GM23338 (cell line): ENCODE data around the gene AMZ1. TPM values are rescaled to one million over a fixed set of nuclear protein-coding genes. Genes with fewer than 3 reads are reported as not detected.

Source experiments
- ATAC-seq: fragments of 200-7000 bp; cut with Tn5 transposase; 3 replicates; pipeline ENCODE4 v1.9.1; 2020
- DNase-seq: peaks from one replicate; pipeline ENCODE4 v3.0.0-alpha.2; 2015; ENCODE audit warnings: low spot score
- H2AFZ ChIP-seq: fragments of 200-600 bp; sonication (generic); 2 replicates; pipeline ENCODE4 v1.8.0; 2016; ENCODE audit warnings: antibody characterized with exemption, mild to moderate bottlenecking, moderate library complexity
- H3F3A ChIP-seq: fragments of 200-600 bp; sonication (generic); replicated peaks from 2 replicates; pipeline ENCODE4 v1.8.0; 2017; ENCODE audit warnings: antibody characterized with exemption, mixed run types, low read depth
- H3K27ac ChIP-seq: fragments of 200-600 bp; sonication (generic); 2 replicates; pipeline ENCODE4 v1.6.1; 2016; ENCODE audit warnings: low read depth
- H3K27me3 ChIP-seq: fragments of 200-600 bp; sonication (generic); 2 replicates; pipeline ENCODE4 v1.8.0; 2016; ENCODE audit warnings: mild to moderate bottlenecking, mixed run types, moderate library complexity; ENCODE audit not compliant: insufficient read depth
- H3K36me3 ChIP-seq: fragments of 200-600 bp; sonication (generic); 2 replicates; pipeline ENCODE4 v1.8.0; 2016; ENCODE audit warnings: mild to moderate bottlenecking; ENCODE audit not compliant: insufficient read depth
- H3K4me1 ChIP-seq: fragments of 200-600 bp; sonication (generic); 2 replicates; pipeline ENCODE4 v1.8.0; 2016; ENCODE audit warnings: mild to moderate bottlenecking, moderate library complexity; ENCODE audit not compliant: insufficient read depth
- H3K4me2 ChIP-seq: fragments of 200-600 bp; sonication (generic); 2 replicates; pipeline ENCODE4 v1.7.1; 2017; ENCODE audit warnings: mixed run types
- H3K4me3 ChIP-seq: fragments of 200-600 bp; sonication (generic); 2 replicates; pipeline ENCODE4 v1.6.1; 2016; ENCODE audit warnings: mixed run types
- H3K79me2 ChIP-seq: fragments of 200-600 bp; sonication (generic); replicated peaks from 2 replicates; pipeline ENCODE4 v1.8.0; 2017; ENCODE audit warnings: mild to moderate bottlenecking; ENCODE audit not compliant: insufficient read depth
- H3K9me2 ChIP-seq: fragments of 200-600 bp; sonication (generic); 2 replicates; pipeline ENCODE4 v1.8.0; 2017; ENCODE audit not compliant: insufficient read depth
- H4K20me1 ChIP-seq: fragments of 200-600 bp; sonication (generic); replicated peaks from 2 replicates; pipeline ENCODE4 v1.8.0; 2017; ENCODE audit warnings: mild to moderate bottlenecking; ENCODE audit not compliant: insufficient read depth
- H3K27ac Mint-ChIP-seq: 2 replicates; pipeline ENCODE4 v1.8.0; 2020; ENCODE audit warnings: inconsistent platforms, mild to moderate bottlenecking, moderate library complexity, mixed read lengths
- H3K27me3 Mint-ChIP-seq: 3 replicates; pipeline ENCODE4 v1.8.0; 2022; ENCODE audit warnings: low read depth, mild to moderate bottlenecking, moderate library complexity, mixed read lengths, inconsistent platforms; ENCODE audit not compliant: insufficient read depth, poor library complexity
- H3K36me3 Mint-ChIP-seq: 3 replicates; pipeline ENCODE4 v1.8.0; 2021; ENCODE audit warnings: low read depth, mild to moderate bottlenecking, inconsistent platforms, moderate library complexity, mixed read lengths
- H3K4me1 Mint-ChIP-seq: 3 replicates; pipeline ENCODE4 v1.8.0; 2020; ENCODE audit warnings: mild to moderate bottlenecking, inconsistent platforms, mixed read lengths
- H3K4me3 Mint-ChIP-seq: 3 replicates; pipeline ENCODE4 v1.8.0; 2021; ENCODE audit warnings: moderate library complexity, mild to moderate bottlenecking, inconsistent platforms, mixed read lengths
- H3K9me3 Mint-ChIP-seq: 3 replicates; pipeline ENCODE4 v1.8.0; 2020; ENCODE audit warnings: moderate library complexity, mild to moderate bottlenecking, inconsistent platforms, mixed read lengths
- CREB1 ChIP-seq: fragments of 250-450 bp; sonication (Bioruptor Pico); IDR thresholded peaks from 2 replicates; pipeline ENCODE4 v1.5.0; 2020; ENCODE audit warnings: low read depth, mild to moderate bottlenecking, moderate library complexity
- EZH2 ChIP-seq: fragments of 200-600 bp; sonication (generic); IDR thresholded peaks from one replicate; pipeline ENCODE4 v1.8.0; 2017; ENCODE audit warnings: antibody characterized with exemption, mild to moderate bottlenecking, low read depth; ENCODE audit not compliant: unreplicated experiment
- POLR2AphosphoS5 ChIP-seq: IDR thresholded peaks from 2 replicates; pipeline ENCODE4 v1.6.1; 2016; ENCODE audit warnings: antibody characterized with exemption, low read depth
- STAT1 ChIP-seq: IDR thresholded peaks from one replicate; pipeline ENCODE4 v1.6.1; 2016; ENCODE audit warnings: antibody characterized with exemption; ENCODE audit not compliant: unreplicated experiment
- ZNF114 ChIP-seq: fragments of 250-450 bp; sonication (Bioruptor Pico); IDR thresholded peaks from 2 replicates; pipeline ENCODE4 v1.5.0; 2020; ENCODE audit warnings: mild to moderate bottlenecking, moderate library complexity
- ZNF331 ChIP-seq: fragments of 250-450 bp; sonication (Bioruptor Pico); IDR thresholded peaks from 2 replicates; pipeline ENCODE4 v1.5.0; 2020; ENCODE audit warnings: low read depth, mild to moderate bottlenecking, moderate library complexity
- polyA plus RNA-seq: library from polyadenylated mRNA; unstranded; fragments of >200 nt; fragmentation: Nextera tagmentation; extraction: Ambion mirVana; gene quantifications from 2 replicates; pipeline ENCODE4 v1.2.1, GENCODE V29; 2016
- total RNA-seq: library from RNA; depleted of rRNA; stranded (reverse); fragments of >200 nt; shearing (Covaris generic); gene quantifications from 2 replicates; pipeline ENCODE4 v1.2.3, GENCODE V29; 2014
- TF ChIP-seq, protein P1 (sequence below): IDR thresholded peaks from one replicate; pipeline ENCODE4 v1.6.1; 2018; ENCODE audit warnings: antibody characterized with exemption; ENCODE audit not compliant: unreplicated experiment
- TF ChIP-seq, protein P2 (sequence below), 2 experiments: fragments of 200-600 bp in 1 of 2; sonication (generic) in 1 of 2; conservative IDR thresholded peaks; 2 replicates each; pipeline versions ENCODE4 v1.5.1 to v1.6.1; 2016 to 2017; ENCODE audit warnings: antibody characterized with exemption in 2 of 2, low read depth in 2 of 2, mild to moderate bottlenecking in 2 of 2, moderate library complexity in 1 of 2
- TF ChIP-seq, protein P3 (sequence below): IDR thresholded peaks from 2 replicates; pipeline ENCODE4 v1.6.1; 2016; ENCODE audit warnings: antibody characterized with exemption
- TF ChIP-seq, protein P4 (sequence below): fragments of 250-450 bp; sonication (Bioruptor Pico); IDR thresholded peaks from 2 replicates; pipeline ENCODE4 v1.5.0; 2020; ENCODE audit warnings: mild to moderate bottlenecking, moderate library complexity

The AMZ1 gene
- total and polyA plus RNA-seq, 2 experiments from 2014 or later, result 0.73 to 4.5 TPM

DNA sequence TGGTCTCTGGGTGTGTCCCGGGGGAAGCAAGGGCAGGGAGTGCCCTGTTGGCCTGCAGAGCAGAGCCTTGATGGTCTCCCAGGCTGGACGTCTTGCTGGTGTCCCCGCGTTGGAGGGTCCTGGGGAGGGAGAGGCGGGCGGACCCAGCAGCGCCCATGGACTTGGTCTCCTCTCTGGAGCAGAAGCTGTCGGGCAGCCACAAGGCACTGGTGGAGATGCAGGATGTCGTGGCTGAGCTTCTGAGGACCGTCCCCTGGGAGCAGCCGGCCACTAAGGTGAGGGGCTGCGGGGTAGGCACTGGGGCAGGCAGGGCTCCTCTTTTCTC, 35.3 kb upstream of the AMZ1 start (continued):
- TF ChIP-seq, protein P1, sequence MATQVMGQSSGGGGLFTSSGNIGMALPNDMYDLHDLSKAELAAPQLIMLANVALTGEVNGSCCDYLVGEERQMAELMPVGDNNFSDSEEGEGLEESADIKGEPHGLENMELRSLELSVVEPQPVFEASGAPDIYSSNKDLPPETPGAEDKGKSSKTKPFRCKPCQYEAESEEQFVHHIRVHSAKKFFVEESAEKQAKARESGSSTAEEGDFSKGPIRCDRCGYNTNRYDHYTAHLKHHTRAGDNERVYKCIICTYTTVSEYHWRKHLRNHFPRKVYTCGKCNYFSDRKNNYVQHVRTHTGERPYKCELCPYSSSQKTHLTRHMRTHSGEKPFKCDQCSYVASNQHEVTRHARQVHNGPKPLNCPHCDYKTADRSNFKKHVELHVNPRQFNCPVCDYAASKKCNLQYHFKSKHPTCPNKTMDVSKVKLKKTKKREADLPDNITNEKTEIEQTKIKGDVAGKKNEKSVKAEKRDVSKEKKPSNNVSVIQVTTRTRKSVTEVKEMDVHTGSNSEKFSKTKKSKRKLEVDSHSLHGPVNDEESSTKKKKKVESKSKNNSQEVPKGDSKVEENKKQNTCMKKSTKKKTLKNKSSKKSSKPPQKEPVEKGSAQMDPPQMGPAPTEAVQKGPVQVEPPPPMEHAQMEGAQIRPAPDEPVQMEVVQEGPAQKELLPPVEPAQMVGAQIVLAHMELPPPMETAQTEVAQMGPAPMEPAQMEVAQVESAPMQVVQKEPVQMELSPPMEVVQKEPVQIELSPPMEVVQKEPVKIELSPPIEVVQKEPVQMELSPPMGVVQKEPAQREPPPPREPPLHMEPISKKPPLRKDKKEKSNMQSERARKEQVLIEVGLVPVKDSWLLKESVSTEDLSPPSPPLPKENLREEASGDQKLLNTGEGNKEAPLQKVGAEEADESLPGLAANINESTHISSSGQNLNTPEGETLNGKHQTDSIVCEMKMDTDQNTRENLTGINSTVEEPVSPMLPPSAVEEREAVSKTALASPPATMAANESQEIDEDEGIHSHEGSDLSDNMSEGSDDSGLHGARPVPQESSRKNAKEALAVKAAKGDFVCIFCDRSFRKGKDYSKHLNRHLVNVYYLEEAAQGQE, result no peak
- TF ChIP-seq, protein P2, sequence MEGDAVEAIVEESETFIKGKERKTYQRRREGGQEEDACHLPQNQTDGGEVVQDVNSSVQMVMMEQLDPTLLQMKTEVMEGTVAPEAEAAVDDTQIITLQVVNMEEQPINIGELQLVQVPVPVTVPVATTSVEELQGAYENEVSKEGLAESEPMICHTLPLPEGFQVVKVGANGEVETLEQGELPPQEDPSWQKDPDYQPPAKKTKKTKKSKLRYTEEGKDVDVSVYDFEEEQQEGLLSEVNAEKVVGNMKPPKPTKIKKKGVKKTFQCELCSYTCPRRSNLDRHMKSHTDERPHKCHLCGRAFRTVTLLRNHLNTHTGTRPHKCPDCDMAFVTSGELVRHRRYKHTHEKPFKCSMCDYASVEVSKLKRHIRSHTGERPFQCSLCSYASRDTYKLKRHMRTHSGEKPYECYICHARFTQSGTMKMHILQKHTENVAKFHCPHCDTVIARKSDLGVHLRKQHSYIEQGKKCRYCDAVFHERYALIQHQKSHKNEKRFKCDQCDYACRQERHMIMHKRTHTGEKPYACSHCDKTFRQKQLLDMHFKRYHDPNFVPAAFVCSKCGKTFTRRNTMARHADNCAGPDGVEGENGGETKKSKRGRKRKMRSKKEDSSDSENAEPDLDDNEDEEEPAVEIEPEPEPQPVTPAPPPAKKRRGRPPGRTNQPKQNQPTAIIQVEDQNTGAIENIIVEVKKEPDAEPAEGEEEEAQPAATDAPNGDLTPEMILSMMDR (conservative IDR thresholded peaks at IDR 0.05; ENCODE audit: low read depth in 2 of 2), result no peak
- TF ChIP-seq POLR2AphosphoS5 (no peak), EZH2 (no peak), STAT1 (no peak)

DNA sequence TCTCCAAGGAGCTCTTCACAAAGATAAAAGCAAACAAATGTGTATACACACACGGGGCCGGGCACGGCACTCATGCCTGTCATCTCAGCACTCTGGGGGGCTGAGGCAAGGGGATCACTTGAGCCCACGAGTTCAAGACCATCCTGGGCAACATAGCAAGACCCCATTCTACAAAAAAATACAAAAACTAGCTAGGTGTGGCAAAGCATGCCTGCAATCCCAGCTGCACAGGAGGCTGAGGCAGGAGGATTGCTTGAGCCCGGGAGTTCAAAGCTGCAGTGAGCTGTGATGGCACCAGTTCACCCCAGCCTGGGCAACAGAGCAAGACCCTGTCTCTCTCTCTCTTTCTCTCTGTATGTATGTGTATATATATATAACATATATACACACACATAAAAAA, 33.9 kb upstream of the AMZ1 start:
- DNase-seq (no peak), ATAC-seq (no peak)
- no peaks in the 10 kb centered on the region; the same call in 1 of the 2 replicates for H3K79me2 ChIP-seq
- H3K4me1 ChIP-seq, result no peaks in the 10 kb centered on the region
- H3K4me3 ChIP-seq, result no peak overlapping the region
- H3K36me3 ChIP-seq, result peaks cover 6% of the 10 kb centered on the region; the same call in 1 of the 2 replicates
- no peak overlapping the region for H3K27ac ChIP-seq
- peaks cover 13% of the 10 kb centered on the region for H3K27me3 Mint-ChIP-seq
- H3K4me1 Mint-ChIP-seq, result peaks cover 3% of the 10 kb centered on the region; the same call in 2 of the 3 replicates
- H3K36me3 Mint-ChIP-seq, result peaks cover 43% of the 10 kb centered on the region
- H3K4me2 ChIP-seq, result no peak overlapping the region
- no peaks in the 10 kb centered on the region for H3K9me2 ChIP-seq
- H4K20me1 ChIP-seq, result no peaks in the 10 kb centered on the region; the same call in 1 of the 2 replicates
- no peaks in the 10 kb centered on the region for H3K27me3 ChIP-seq
- H3F3A ChIP-seq, result 0 out of 2 replicates have a peak, but pooled peaks cover 4% of the 10 kb centered on the region
- no peak overlapping the region for H2AFZ ChIP-seq
- no peaks in the 10 kb centered on the region for H3K9me3 Mint-ChIP-seq
- no peak overlapping the region for H3K27ac Mint-ChIP-seq
- no peak overlapping the region for H3K4me3 Mint-ChIP-seq
- TF ChIP-seq, protein P3, sequence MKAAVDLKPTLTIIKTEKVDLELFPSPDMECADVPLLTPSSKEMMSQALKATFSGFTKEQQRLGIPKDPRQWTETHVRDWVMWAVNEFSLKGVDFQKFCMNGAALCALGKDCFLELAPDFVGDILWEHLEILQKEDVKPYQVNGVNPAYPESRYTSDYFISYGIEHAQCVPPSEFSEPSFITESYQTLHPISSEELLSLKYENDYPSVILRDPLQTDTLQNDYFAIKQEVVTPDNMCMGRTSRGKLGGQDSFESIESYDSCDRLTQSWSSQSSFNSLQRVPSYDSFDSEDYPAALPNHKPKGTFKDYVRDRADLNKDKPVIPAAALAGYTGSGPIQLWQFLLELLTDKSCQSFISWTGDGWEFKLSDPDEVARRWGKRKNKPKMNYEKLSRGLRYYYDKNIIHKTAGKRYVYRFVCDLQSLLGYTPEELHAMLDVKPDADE, result no peak
- TF ChIP-seq ZNF331 (CRISPR knock-in tag), result no peak
- no peak for TF ChIP-seq ZNF114 (CRISPR knock-in tag)
- TF ChIP-seq, protein P4, sequence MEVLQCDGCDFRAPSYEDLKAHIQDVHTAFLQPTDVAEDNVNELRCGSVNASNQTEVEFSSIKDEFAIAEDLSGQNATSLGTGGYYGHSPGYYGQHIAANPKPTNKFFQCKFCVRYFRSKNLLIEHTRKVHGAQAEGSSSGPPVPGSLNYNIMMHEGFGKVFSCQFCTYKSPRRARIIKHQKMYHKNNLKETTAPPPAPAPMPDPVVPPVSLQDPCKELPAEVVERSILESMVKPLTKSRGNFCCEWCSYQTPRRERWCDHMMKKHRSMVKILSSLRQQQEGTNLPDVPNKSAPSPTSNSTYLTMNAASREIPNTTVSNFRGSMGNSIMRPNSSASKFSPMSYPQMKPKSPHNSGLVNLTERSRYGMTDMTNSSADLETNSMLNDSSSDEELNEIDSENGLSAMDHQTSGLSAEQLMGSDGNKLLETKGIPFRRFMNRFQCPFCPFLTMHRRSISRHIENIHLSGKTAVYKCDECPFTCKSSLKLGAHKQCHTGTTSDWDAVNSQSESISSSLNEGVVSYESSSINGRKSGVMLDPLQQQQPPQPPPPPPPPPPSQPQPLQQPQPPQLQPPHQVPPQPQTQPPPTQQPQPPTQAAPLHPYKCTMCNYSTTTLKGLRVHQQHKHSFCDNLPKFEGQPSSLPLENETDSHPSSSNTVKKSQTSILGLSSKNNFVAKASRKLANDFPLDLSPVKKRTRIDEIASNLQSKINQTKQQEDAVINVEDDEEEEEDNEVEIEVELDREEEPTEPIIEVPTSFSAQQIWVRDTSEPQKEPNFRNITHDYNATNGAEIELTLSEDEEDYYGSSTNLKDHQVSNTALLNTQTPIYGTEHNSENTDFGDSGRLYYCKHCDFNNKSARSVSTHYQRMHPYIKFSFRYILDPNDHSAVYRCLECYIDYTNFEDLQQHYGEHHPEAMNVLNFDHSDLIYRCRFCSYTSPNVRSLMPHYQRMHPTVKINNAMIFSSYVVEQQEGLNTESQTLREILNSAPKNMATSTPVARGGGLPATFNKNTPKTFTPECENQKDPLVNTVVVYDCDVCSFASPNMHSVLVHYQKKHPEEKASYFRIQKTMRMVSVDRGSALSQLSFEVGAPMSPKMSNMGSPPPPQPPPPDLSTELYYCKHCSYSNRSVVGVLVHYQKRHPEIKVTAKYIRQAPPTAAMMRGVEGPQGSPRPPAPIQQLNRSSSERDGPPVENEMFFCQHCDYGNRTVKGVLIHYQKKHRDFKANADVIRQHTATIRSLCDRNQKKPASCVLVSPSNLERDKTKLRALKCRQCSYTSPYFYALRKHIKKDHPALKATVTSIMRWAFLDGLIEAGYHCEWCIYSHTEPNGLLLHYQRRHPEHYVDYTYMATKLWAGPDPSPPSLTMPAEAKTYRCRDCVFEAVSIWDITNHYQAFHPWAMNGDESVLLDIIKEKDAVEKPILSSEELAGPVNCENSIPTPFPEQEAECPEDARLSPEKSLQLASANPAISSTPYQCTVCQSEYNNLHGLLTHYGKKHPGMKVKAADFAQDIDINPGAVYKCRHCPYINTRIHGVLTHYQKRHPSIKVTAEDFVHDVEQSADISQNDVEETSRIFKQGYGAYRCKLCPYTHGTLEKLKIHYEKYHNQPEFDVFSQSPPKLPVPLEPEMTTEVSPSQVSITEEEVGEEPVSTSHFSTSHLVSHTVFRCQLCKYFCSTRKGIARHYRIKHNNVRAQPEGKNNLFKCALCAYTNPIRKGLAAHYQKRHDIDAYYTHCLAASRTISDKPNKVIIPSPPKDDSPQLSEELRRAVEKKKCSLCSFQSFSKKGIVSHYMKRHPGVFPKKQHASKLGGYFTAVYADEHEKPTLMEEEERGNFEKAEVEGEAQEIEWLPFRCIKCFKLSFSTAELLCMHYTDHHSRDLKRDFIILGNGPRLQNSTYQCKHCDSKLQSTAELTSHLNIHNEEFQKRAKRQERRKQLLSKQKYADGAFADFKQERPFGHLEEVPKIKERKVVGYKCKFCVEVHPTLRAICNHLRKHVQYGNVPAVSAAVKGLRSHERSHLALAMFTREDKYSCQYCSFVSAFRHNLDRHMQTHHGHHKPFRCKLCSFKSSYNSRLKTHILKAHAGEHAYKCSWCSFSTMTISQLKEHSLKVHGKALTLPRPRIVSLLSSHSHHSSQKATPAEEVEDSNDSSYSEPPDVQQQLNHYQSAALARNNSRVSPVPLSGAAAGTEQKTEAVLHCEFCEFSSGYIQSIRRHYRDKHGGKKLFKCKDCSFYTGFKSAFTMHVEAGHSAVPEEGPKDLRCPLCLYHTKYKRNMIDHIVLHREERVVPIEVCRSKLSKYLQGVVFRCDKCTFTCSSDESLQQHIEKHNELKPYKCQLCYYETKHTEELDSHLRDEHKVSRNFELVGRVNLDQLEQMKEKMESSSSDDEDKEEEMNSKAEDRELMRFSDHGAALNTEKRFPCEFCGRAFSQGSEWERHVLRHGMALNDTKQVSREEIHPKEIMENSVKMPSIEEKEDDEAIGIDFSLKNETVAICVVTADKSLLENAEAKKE (CRISPR knock-in tag), result no peak
- TF ChIP-seq, protein P2 (conservative IDR thresholded peaks at IDR 0.05; ENCODE audit: low read depth in 2 of 2), result no peak
- no peak for TF ChIP-seq STAT1
- TF ChIP-seq CREB1 (CRISPR knock-in tag), result no peak
- TF ChIP-seq POLR2AphosphoS5, result no peak
- TF ChIP-seq EZH2, result no peak
